ENCODE data around the gene SRBD1.

Gene SRBD1

DNA sequence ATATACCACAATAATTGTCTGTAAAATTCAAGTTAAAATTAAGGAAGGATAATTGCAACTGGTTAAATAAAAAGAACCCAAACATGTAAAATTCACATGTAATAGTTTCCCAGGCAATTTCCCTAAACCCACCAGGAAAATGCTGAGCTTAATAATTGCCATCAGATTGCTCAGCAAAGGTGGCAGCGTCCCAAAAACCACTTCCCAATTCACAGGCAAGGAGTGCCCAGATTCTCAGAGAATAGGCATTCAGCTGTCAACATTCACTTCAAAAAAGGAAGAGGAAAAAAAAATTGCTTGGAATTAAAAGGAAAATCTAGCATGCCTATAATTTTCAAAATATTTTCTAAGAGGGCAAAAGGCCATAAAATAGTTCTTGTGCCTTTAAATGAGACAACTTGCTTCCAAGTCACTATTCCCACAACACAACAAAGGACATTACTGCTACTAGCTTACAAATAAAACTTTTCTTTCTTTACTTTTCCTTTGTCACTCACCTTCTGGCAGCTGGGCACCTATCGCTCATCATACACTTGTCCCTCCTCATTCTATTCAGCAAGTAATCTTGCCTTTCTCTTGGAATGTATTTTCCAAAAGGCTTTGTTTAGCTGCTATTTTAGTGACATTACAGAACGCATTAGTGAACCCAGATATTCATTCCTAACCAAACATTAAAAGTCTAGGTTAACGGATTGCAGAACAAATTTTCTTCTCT lies 15.2 kb downstream of the SRBD1 start:
- no peak for DNase-seq

DNA sequence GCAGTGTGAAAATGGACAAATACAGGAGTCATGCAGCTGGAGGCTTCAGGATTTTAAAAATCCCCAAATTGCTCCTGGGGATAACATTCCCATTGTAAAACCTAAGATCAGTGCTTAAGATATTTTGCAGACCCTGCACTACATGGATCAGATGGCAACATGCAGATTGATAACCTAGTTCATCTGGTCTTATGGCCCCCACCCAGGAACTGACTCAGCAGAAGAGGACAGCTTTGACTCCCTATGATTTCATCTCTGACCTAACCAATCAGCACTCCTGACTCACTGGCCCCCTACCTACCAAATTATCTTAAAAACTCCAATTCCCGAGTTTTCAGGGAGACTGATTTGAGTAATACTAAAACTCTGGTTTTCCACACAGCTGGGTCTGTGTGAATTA lies 20.0 kb downstream of the SRBD1 start:
- no peak for DNase-seq

DNA sequence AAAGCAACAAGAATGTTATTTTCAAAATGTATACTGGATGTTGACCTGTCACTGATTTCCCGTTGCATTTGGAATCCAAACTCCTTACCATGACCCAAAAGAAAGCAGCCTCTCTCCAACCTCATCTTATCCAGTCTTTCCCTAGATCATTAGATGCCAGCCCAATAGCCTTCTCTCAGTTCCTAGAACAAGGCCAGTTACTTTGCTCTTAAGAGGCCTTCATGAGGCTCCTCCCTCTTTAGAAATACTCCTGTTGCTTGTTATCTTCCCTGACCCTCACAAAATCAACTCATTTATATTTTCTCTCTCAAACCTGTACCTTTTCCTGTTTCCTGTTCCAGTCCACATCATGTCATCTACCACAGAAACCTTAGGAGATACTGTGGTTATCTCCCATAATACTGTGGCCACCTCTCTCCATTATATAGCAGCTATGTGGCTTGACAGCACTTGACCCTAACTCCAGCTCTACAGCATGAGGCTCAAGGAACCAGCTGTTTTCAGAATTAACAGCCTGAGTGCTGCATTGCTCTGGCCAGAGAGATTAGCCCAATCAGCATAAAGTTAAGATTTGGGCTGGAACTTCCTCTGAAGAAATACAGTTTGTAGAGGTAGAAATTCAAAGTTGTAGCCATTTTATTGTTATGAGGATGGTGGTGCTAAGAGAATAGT lies 22.8 kb downstream of the SRBD1 start:
- no peak for DNase-seq

DNA sequence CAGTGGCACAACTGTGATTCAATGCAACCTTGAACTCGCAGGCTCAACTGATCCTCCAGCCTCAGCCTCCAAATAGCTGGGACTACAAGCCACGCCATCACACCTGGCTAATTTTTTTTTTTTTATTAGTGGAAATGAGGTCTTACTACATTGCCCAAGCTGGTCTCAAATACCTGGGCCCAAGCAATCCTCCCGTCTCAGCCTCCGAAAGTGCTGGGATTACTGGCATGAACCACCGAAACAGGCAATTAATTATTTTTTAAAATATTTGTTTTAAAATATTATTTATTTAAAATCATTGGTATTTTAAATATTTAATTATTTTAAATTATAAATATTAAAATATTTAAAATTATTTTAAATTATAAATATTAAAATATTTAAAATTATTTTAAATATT lies 24.5 kb downstream of the SRBD1 start:
- no peak for DNase-seq

DNA sequence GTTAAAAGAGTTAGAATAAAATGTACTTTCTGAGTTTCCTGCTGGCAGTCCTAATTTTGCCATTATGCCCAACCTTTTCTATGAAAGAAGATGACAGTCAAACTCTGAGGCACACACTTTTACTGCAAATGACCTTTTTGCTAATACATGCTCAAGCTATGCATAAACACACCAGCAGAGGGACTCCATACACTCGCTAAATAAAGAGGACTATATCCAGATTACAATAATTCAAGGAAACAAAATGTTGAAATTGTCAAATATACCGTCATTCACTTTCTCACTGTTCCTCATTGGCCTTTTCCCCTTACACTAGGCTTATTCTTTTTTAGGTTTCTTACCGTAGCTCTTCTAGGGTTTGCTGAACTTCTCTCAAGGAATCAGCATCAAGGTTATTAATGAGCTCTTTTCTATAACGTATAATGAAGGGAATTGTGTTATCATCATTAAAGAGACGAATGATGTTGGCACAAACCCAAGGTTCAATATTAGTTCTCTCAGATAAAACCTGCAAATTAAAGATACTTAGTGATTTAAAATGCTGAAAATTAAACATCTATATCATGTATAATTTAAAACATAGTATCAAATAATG lies 25.7 kb downstream of the SRBD1 start:
- DNase-seq, result no peak

DNA sequence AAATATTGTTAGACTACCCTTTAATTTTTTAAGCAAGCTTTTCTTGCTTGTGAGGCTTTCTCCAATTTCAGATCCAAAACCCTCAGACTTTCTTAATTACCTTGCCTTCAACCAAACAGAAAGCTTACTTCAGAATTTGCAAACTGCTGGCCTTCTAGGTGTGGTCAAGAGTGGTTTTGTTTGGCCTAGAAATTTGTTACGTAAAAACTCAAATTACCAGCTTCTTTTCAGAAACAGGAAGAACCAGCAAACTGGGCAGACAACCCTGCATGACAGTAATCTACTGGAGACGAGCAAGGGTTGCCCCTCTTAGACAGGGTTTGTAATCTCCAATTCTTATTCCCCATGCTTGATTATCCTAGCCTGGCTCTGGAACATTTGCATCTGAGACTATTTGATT lies 27.1 kb downstream of the SRBD1 start:
- DNase-seq, result no peak

DNA sequence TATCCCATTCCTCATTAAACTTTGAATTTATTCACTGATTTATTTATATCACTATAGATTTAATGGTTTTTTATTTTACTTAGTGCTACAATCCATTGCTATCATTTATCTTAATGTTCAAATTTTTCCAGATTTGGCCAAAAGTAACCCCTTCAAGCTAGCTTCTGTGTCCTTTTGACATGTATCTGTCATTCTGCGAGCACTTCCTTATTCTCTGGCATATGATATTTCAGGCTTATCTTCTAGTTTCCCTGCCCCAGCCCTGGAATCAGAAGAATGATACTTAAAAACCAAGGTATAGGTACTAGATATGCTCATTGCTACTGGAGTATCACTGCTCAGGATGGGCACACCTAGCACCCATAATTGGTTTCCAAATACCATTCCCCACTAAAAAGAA lies 28.5 kb downstream of the SRBD1 start:
- DNase-seq, result no peak

DNA sequence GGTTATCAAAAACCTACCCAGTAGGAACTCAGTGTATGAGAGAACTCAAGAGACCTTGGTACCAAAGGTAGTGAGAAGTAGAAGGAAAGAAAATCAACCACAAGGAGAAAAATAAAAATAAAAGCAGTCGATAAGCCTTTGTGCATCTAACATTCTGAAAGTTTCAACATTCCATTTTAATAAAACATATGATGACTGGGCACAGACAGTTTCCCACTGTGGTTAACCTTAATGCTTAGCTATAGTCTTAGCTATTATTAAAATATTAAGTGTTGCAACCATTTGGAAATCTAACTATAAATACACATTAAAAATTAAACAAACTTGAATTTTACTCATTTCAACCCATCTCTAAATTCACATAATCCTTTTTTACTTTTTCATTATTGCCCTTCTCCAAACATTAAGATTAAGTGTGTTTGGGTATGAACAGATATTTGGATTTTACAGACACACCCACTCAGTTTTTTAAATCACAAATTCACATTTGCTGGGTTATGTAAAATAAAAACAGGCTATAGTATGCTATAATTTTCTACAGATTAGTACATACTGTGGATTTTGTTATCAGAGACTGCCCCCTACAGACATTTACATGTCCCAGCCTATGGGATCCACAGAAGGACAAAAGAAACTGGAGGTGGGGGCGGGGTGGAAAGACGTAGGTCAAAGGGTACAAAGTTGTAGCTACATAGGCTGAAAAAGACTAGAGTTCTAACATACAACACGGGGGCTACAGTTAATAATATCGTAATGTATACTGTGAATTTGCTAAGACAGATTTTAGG lies 32.8 kb downstream of the SRBD1 start:
- DNase-seq, result no peak

DNA sequence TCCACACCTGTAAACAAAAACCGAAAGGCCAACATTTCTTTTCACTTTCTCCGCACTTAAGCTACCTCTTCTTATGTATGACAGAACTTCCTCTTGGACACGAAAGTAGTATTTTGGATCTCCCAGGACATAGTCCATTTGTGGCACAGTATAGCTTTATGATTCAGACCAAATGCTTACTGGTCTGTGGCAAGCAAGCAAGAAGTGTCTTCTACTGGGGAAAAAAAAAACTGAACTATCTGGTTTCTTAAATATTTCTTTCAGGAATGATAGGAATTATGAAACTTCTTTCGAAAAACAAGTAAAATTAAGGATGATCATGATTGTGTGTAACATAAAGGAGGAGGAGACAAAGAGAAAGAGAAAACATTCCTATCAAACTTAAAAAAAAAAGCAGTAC lies 33.6 kb downstream of the SRBD1 start:
- no peak for DNase-seq

DNA sequence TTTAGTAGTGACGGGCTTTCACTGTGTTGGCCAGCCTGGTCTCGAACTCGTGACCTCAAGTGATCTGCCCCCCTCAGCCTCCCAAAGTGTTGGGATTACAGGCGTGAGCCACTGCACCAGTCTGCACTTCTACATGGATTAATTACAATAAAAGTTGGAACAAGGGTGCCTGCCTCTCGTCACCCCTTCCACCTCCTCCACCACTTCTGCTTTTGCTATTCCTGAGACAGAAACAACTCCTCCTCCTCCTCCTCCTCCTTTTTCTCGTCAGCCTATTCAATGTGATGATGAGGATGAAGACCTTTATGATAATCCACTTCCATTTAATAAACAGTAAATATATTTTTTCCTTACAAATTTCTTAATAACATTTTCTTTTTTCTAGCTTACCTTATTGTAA lies 35.2 kb downstream of the SRBD1 start:
- no peak for DNase-seq

DNA sequence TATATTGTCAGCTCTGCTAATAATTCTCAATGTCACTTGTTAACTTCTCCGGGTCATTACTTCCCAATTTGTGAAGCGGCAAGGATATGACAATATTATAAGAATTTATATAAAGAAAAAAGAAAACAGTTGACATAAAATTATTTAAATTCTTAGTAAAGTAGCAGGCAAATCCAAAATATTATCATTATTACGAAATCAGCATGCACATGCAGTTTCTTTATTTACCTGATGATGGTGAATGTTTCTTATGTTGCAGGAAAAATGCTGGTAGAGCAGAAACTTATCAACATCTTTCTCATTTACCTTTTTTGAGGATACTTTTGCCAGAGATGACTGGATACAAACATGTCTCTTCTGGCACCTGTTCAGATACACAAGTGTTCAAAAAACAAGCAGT lies 38.1 kb downstream of the SRBD1 start:
- no peak for DNase-seq

DNA sequence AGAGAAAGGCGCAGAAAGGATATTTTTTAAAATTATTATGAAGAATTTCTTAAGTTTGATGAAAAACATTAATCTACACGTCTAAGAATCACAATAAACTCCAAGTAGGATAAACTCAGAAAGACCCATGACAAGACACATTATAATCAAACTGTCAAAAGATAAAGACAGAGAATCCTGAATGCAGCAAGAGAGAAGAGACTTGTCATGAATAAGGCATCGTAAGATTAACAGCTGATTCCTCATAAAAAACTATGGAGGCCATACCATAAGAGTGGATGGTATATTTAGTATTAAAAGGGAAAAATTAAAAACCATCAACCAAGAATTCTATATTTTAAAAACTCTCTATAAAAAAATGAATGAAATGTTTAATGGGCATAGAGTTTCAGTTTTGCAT lies 39.1 kb downstream of the SRBD1 start:
- DNase-seq, result no peak

DNA sequence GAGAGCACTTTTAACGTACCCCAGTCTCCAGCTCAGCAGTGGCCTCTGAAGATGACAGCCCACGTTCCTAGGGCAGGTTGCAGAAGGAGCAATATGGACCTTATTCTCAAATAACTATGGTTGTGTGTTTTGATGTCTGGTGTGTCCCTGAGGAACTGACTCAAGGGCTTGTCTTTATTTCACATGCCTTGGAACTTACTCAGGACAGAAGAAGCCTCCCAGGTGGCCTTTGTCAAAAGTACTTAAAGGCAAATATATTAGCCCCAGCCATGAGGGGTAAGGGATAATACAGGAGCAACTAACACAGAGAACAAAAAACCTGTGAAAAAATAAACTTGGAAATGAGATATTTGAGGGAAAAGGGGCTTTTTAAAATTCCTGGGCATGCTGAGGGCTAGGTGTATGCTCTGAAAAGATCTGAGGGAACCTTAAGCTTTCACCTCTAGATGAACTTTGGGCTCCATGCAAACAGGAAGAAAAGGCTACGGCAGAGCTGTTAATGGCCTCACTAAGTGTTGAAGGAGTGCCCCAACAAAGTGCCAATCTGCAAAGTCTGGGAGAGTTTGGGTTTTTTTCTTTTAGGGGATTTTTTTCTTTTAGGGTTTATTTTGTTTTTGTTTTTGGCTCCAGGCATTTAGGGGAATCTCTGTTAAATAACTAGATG lies 40.3 kb downstream of the SRBD1 start:
- no peak for DNase-seq

DNA sequence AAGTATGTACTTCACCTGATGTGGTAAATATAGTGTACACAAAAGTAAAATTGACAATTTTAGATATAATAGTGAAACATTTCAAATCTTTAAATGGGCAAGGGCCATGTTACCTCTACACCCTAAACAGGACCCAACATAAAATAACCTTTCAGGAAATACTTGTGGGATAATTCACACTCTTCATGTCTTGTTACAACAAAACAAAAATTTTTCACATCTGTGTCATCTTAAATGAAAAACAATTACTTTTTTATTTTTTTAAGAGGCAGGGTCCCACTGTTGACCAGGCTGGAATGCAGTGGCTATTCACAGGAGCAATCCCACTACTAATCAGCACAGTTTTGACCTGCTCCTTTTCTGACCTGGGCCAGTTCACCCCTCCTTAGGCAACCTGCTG lies 42.1 kb downstream of the SRBD1 start:
- DNase-seq, result no peak

DNA sequence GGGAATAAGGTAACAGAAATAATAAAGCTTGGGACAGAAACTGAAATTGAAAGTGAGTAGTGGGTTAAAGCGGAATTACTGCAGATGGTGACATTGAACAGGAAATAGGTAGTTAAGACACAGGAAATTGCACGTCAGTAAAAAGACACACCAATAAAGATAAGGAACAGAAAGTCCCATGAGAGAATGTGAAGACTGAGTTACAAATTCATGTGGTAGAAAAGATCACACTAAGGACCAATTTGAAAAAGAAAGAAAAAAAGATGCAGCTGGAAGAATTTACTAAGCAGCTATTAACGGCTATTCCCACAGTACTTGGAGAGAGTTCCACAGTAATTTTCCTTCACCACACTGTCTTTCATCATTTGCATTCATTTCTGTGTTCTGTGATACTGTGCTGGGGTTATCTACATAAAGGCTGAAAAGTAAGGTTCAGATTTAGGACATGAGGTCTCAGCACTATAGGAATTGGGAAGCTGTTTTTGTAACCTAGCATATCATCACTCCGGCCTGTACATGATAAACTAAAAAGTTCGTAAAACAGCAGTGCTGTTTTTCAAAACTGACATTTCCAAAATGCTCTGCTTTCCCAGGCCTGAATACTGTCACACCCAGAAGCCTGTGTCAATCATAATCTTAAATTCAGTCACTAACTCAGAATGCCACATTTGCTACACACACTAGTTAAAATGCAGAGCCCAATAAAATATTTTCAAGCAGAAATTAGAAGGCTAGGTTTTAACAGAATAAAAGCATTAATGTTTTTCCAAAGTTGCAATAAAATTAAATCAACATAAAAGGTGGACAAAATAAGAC lies 42.9 kb downstream of the SRBD1 start:
- DNase-seq, result no peak

DNA sequence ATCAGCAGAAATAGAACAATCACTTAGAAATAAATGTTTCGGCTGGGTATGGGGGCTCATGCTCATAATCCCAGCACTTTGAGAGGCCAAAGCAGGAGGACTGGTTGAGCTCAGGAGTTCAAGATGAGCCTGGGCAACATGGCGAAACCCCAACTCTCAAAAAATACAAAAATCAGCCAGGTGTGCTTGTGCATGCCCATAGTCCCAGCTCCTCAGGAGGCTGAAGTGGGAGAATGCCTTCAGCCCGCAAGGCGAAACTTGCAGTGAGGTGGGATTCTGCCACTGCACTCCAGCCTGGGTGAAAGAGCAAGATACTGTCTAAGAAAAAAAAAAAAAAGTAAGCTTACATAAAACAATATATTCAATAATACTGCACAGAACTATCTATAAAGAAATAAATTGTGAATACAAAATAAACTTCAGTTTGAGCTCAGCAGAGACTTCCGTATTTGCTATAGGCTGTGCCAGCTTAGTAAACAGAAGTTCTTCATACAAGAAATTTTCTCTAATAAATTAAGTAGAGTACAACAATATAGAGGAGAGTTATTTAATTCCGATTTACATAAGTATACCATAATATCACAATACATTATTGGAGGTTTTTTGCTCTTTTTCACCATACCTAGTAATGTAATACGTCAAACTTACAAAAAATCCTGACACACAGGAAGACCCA lies 43.6 kb downstream of the SRBD1 start:
- no peak for DNase-seq

DNA sequence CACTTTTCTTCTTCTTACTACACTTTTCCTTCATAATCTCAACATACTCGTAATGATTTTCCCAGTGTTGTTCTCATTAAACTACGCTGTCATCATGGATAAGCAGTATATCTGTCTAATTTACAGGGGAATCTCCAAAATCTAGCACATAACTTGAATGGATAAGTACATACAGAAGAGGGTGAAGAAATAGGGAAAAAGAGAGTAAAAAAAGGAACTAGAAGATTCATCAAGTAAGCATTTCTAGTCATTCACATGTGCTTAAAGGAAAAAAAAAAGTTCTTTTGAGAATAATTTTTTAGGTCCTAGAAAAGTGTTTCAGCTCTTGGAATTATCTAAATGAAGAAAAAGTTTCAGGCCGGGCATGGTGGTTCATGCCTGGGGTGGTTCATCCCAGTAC lies 51.6 kb downstream of the SRBD1 start:
- no peak for DNase-seq

DNA sequence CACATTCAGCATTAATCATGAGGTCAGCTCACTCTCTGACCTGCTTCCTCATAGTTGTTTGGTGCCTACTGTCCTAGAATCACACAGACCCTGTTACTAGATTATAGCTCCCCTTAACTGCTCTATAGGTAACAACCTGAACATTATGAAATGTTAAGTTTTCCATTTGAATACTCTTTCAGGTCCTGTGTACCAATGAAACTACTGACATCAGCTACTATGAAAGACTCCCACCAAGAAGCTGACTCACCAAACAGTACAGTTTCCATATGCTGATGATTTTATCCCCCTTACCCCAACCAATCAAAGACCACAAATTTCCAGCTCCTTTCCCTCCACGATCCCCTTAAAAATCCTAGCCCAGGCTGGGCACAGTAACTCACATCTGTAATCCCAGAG lies 56.3 kb downstream of the SRBD1 start:
- no peak for DNase-seq

DNA sequence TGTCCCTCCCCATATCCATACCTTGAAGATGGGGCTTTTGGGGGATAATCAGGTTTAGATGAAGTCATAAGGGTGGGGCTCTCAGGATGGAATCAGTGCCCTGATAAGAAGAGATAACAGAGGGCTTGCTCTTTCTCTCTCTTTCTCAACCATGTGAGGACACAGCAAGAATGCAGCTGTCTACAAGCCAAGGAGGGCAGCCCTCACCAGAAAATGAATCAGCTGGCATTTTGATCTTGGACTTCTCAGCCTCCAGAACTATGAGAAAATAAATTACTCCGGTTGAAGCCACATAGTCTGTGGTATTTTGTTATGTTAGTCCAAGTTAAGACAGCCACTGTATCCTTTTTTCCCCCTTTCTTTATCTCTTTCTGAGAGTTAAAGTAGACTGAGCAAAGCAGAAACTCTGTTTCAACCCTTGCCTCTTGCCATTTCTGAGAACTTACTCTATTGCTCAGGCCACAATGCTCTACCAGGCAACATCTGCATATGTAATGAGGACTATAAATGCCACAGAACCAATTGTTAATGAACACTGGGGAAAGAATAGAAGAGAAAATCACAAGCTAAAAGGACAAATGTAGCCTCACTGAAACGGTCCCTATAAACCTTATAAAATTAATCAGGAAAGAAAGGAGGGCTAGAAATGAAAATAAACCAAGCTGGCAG lies 56.9 kb downstream of the SRBD1 start:
- DNase-seq, result no peak

DNA sequence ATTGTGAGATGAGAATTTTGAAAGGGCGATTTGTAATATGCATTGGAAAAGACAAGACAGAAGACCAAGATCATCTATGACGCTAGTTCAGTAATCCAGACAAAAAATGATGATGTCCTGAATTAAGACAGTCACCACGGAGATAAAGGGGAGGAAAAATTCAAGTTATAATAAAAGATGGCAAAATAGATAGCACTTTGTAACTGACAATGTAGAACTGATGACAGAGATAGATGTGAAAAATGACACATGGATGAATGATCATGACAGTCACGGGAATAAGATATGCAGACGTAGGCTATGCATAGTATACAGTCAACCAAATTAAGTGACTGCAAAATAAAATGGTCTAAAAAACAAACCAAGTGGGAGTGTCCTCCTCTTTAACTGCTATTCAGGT lies 59.2 kb downstream of the SRBD1 start:
- DNase-seq, result no peak

DNA sequence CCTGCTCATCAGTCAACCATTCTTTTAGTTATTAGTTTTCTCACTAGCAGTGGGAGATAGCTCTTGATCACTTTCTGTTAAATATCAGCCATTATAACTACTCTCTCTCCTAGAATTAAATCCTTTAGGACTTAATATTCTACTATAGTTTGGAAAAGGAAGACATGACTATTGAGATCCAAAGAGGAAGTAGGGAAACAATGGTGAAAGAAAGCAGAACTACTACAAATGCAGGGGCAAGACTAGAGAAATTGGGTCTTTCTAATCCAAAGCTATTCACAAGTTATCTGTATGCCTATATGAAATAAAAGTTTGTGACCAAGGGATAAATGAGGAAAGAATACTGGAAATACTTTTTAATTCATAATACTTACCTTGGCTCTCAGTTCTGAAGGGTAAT lies 65.1 kb downstream of the SRBD1 start:
- no peak for DNase-seq

Measured in 8988T (cell line).